Testis (tissue), 3 donors: ENCODE results near the gene CADPS2. TPM values are rescaled to one million over a fixed set of nuclear protein-coding genes. Genes with fewer than 3 reads are reported as not detected.
"Not testable (repeated sequence)": the region's sequence is repeated elsewhere in the genome, so short reads cannot be mapped to it uniquely, and the experiment has no call there.

Experiments
- DNase-seq: peaks from one replicate; pipeline ENCODE4 v3.0.0-alpha.2; 2019
- H3K27ac ChIP-seq, 2 donors: fragments of 200-600 bp; sonication (generic); one replicate each; pipeline ENCODE4 v1.5.1; 2019
- H3K27me3 ChIP-seq: fragments of 200-600 bp; sonication (generic); one replicate; pipeline ENCODE4 v1.5.1; 2019
- H3K36me3 ChIP-seq: fragments of 200-600 bp; sonication (generic); one replicate; pipeline ENCODE4 v1.5.1; 2017; ENCODE audit warnings: low read depth; ENCODE audit errors: missing control alignments
- H3K4me1 ChIP-seq: fragments of 200-600 bp; sonication (generic); one replicate; pipeline ENCODE4 v1.5.1; 2019
- H3K4me3 ChIP-seq, 2 donors: fragments of 200-600 bp; sonication (generic); one replicate each; pipeline ENCODE4 v1.5.1; 2017 to 2019
- H3K9me3 ChIP-seq: fragments of 200-600 bp; sonication (generic); one replicate; pipeline ENCODE4 v1.5.1; 2017
- CTCF ChIP-seq, 3 experiments: fragments of 450-650 bp in 2 of 3; fragments of 200-600 bp in 1 of 3; sonication (generic) in 1 of 3; IDR thresholded peaks; one replicate each; pipeline ENCODE4 v1.5.1; 2016 to 2019; ENCODE audit warnings: antibody characterized with exemption in 3 of 3, mild to moderate bottlenecking in 2 of 3, moderate library complexity in 1 of 3
- POLR2A ChIP-seq: fragments of 450-650 bp; IDR thresholded peaks from one replicate; pipeline ENCODE4 v1.6.1; 2017; ENCODE audit warnings: antibody characterized with exemption, mild to moderate bottlenecking, moderate library complexity
- WGBS, 2 donors: methylation state at CpG; one replicate each; pipeline ENCODE4 v1.1.5; 2018; 5-methylcytosine and 5-hydroxymethylcytosine counted together
- intact Hi-C: fragments of 100-400 bp; cut with DNase I; formaldehyde crosslinking; loops from one replicate; pipeline ENCODE4 v1.15.1; 2023; ENCODE audit warnings: low total_unique reads
- polyA plus RNA-seq: library from polyadenylated mRNA; stranded (reverse); fragments of 350-450 nt; fragmentation: Illumina TruSeq; extraction: RNeasy Lipid Tissue Mini Kit (QIAGEN cat#74804); gene quantifications from one replicate; pipeline ENCODE4 v1.2.3, GENCODE V29; 2014; ENCODE audit warnings: low read depth, low replicate concordance; ENCODE audit not compliant: insufficient read depth
- total RNA-seq, 2 donors: library from RNA; depleted of rRNA; stranded (reverse); fragments of >200 nt; gene quantifications; one replicate each; pipeline ENCODE4 v1.2.3, GENCODE V29; 2016

Gene CADPS2
- total and polyA plus RNA-seq, 3 donors from 2014 or later, result 6.0 to 9.9 (median 9.3) TPM

GRCh38 chr7:122682815-122683550 is 203.3 kb downstream of the CADPS2 start:
- Histone ChIP-seq H3K4me3 (no peak overlapping the region), H3K27ac (no peak overlapping the region), H3K4me1 (no peaks in the 10 kb centered on the region), H3K36me3 (no peaks in the 10 kb centered on the region), H3K9me3 (no peaks in the 10 kb centered on the region), H3K27me3 (no peaks in the 10 kb centered on the region)
- intact Hi-C loops, result no loop called here
- DNase-seq, result no peak
- 76 to 78% methylated on average over 8 of the region's 8 CpGs for WGBS, 2 donors
- TF ChIP-seq CTCF (IDR thresholded peaks at IDR 0.05), result no peak
- no peak for TF ChIP-seq POLR2A

GRCh38 chr7:122681186-122681585 is 205.1 kb downstream of the CADPS2 start:
- H3K4me3 ChIP-seq, H3K27me3 ChIP-seq, intact Hi-C loops, DNase-seq, H3K36me3 ChIP-seq, H3K9me3 ChIP-seq, H3K4me1 ChIP-seq, H3K27ac ChIP-seq: not testable (repeated sequence)
- WGBS, 2 donors, result 94 to 95% methylated on average over 16 of the region's 16 CpGs

GRCh38 chr7:122679813-122680212 is 206.4 kb downstream of the CADPS2 start:
- H3K27ac ChIP-seq, result no peak overlapping the region
- no peaks in the 10 kb centered on the region for H3K36me3 ChIP-seq
- TF ChIP-seq POLR2A (no peak), CTCF (IDR thresholded peaks at IDR 0.05) (no peak)
- 79 to 81% methylated on average over 1 of the region's 1 CpG for WGBS, 2 donors
- DNase-seq, result no peak
- intact Hi-C loops, result no loop called here
- no peaks in the 10 kb centered on the region for H3K27me3 ChIP-seq
- H3K9me3 ChIP-seq, result no peaks in the 10 kb centered on the region
- no peak overlapping the region for H3K4me3 ChIP-seq
- H3K4me1 ChIP-seq, result no peaks in the 10 kb centered on the region

DNA sequence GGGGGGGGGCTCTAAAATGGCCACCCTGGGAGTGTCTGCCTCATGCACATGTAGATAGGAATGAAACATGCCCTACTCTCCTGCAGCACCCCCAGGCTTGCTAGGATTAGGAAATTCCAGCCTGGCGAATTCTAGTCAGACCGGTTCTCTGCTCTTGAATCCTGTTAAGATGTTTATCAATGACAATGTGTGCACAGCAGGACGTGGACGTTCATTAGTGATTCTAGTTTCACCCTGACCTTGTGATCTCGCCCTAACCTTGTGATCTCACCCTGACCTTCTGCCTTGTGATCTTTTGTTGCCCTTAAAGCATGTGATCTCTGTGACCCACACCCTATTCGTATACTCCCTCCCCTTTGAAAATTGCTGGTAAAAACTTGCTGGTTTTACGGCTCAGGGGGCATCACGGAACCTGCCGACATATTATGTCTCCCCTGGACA is 207.0 kb downstream of the CADPS2 start:
- intact Hi-C loops, H3K27ac ChIP-seq, H3K4me1 ChIP-seq, H3K27me3 ChIP-seq, H3K9me3 ChIP-seq, DNase-seq, H3K36me3 ChIP-seq, H3K4me3 ChIP-seq: not testable (repeated sequence)
- 79 to 83% methylated on average over 9 of the region's 9 CpGs for WGBS, 2 donors

DNA sequence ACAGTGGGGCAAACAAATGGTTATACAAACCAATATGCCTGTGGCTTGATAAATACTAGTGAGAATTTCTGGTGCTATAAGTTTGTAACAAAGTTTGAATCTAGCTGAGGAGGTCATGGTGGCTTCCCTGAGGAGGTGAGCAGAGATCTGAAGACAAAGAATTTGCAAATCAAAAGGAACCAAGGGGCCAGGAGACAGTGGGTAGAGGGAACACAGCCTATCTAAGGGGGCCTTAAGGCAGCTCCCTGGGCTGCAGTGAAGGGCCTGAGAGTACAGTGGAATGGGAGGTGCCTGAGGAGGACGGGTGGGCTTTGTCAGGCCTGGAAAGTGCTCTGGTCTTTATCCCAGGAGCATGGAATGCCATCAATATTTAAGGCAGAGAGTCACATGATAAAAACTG is 209.1 kb downstream of the CADPS2 start:
- H3K27me3 ChIP-seq, result no peaks in the 10 kb centered on the region
- DNase-seq, result no peak
- no peak overlapping the region for H3K4me3 ChIP-seq
- no peaks in the 10 kb centered on the region for H3K36me3 ChIP-seq
- no peak for TF ChIP-seq CTCF (IDR thresholded peaks at IDR 0.05)
- TF ChIP-seq POLR2A, result no peak
- no peak overlapping the region for H3K27ac ChIP-seq
- H3K9me3 ChIP-seq, result no peaks in the 10 kb centered on the region
- no peaks in the 10 kb centered on the region for H3K4me1 ChIP-seq
- intact Hi-C loops, result no loop called here
- WGBS, 2 donors, result 64 to 80% methylated on average over 1 of the region's 1 CpG

GRCh38 chr7:122676466-122676865 is 209.8 kb downstream of the CADPS2 start:
- H3K27ac ChIP-seq, result no peak overlapping the region
- no peak overlapping the region for H3K4me3 ChIP-seq
- no peaks in the 10 kb centered on the region for H3K36me3 ChIP-seq
- no peaks in the 10 kb centered on the region for H3K27me3 ChIP-seq
- TF ChIP-seq CTCF (IDR thresholded peaks at IDR 0.05), result no peak
- 81 to 87% methylated on average over 2 of the region's 2 CpGs for WGBS, 2 donors
- DNase-seq, result no peak
- H3K4me1 ChIP-seq, result no peaks in the 10 kb centered on the region
- H3K9me3 ChIP-seq, result no peaks in the 10 kb centered on the region
- intact Hi-C loops, result no loop called here
